Measurements from ENCODE around the gene NOTCH1.

Gene NOTCH1

GRCh38 chr9:136501686-136502085 lies 44.2 kb downstream of the NOTCH1 start:
- no peak for TF ChIP-seq POLR2A (IDR thresholded peaks at IDR 0.05; ENCODE audit: low read depth, low read length)
- DNase-seq (ENCODE audit: insufficient read length, low spot score) (no peak), FAIRE-seq (no peak)

GRCh38 chr9:136499935-136500910 lies 45.6 kb downstream of the NOTCH1 start:
- DNase-seq (ENCODE audit: insufficient read length, low spot score) (no peak), FAIRE-seq (no peak)
- TF ChIP-seq POLR2A (IDR thresholded peaks at IDR 0.05; ENCODE audit: low read depth, low read length), result no peak

GRCh38 chr9:136499071-136499934 lies 46.5 kb downstream of the NOTCH1 start:
- FAIRE-seq (no peak), DNase-seq (ENCODE audit: insufficient read length, low spot score) (no peak)
- TF ChIP-seq POLR2A (IDR thresholded peaks at IDR 0.05; ENCODE audit: low read depth, low read length), result no peak

- DNase-seq (ENCODE audit: insufficient read length, low spot score), result no peak
Measured at GRCh38 chr9:136497916-136498695, 47.7 kb downstream of the NOTCH1 start.

GRCh38 chr9:136496801-136497620 lies 48.8 kb downstream of the NOTCH1 start:
- FAIRE-seq (no peak), DNase-seq (ENCODE audit: insufficient read length, low spot score) (no peak)
- TF ChIP-seq POLR2A (IDR thresholded peaks at IDR 0.05; ENCODE audit: low read depth, low read length), result no peak

More at GRCh38 chr9:136497916-136498695, 47.7 kb downstream of the NOTCH1 start:
- no peak for TF ChIP-seq POLR2A (IDR thresholded peaks at IDR 0.05; ENCODE audit: low read depth, low read length)
- FAIRE-seq, result no peak

- DNase-seq (ENCODE audit: insufficient read length, low spot score) (no peak), FAIRE-seq (no peak)
- no peak for TF ChIP-seq POLR2A (IDR thresholded peaks at IDR 0.05; ENCODE audit: low read depth, low read length)
Measured at GRCh38 chr9:136496181-136496580, 49.7 kb downstream of the NOTCH1 start.

- no peak for DNase-seq (ENCODE audit: insufficient read length, low spot score)
- no peak for FAIRE-seq
- no peak for TF ChIP-seq POLR2A (IDR thresholded peaks at IDR 0.05; ENCODE audit: low read depth, low read length)
Measured at GRCh38 chr9:136495238-136495800, 50.5 kb downstream of the NOTCH1 start.

GRCh38 chr9:136494531-136495215 lies 51.2 kb downstream of the NOTCH1 start:
- no peak for FAIRE-seq
- TF ChIP-seq POLR2A (IDR thresholded peaks at IDR 0.05; ENCODE audit: low read depth, low read length), result no peak
- no peak for DNase-seq (ENCODE audit: insufficient read length, low spot score)

GRCh38 chr9:136494012-136494411 lies 51.8 kb downstream of the NOTCH1 start:
- DNase-seq (ENCODE audit: insufficient read length, low spot score) (no peak), FAIRE-seq (no peak)
- TF ChIP-seq POLR2A (IDR thresholded peaks at IDR 0.05; ENCODE audit: low read depth, low read length), result no peak

GRCh38 chr9:136493567-136493971 lies 52.3 kb downstream of the NOTCH1 start:
- no peak for TF ChIP-seq POLR2A (IDR thresholded peaks at IDR 0.05; ENCODE audit: low read depth, low read length)
- no peak for DNase-seq (ENCODE audit: insufficient read length, low spot score)
- FAIRE-seq, result no peak

- TF ChIP-seq POLR2A (IDR thresholded peaks at IDR 0.05; ENCODE audit: low read depth, low read length), result no peak
- DNase-seq (ENCODE audit: insufficient read length, low spot score) (no peak), FAIRE-seq (no peak)
Measured at GRCh38 chr9:136492978-136493522, 52.8 kb downstream of the NOTCH1 start.

GRCh38 chr9:136489731-136490130 lies 56.1 kb downstream of the NOTCH1 start:
- no peak for TF ChIP-seq POLR2A (IDR thresholded peaks at IDR 0.05; ENCODE audit: low read depth, low read length)
- no peak for DNase-seq (ENCODE audit: insufficient read length, low spot score)
- FAIRE-seq, result no peak

Measured in H54 (cell line).